Inferior parietal cortex (tissue), 1 donor: ENCODE data around the gene RB1.
"Not testable (repeated sequence)": the region's sequence is repeated elsewhere in the genome, so short reads cannot be mapped to it uniquely, and the experiment has no call there.

Source experiments
- DNase-seq: peaks from one replicate; pipeline ENCODE4 v3.0.0-alpha.2; 2016; ENCODE audit errors: extremely low spot score

RB1 gene

GRCh38 chr13:48349525-48349924 is 46.0 kb downstream of the RB1 start:
- DNase-seq = no peak

- DNase-seq = no peak
Observed at GRCh38 chr13:48353590-48353989, 50.0 kb downstream of the RB1 start.

- DNase-seq = not testable (repeated sequence)
Observed at GRCh38 chr13:48355524-48355923, 52.0 kb downstream of the RB1 start.

GRCh38 chr13:48356750-48357149 is 53.2 kb downstream of the RB1 start:
- DNase-seq = no peak

- no peak for DNase-seq
Observed at GRCh38 chr13:48369988-48370387, 66.4 kb downstream of the RB1 start.

- no peak for DNase-seq
Observed at GRCh38 chr13:48370815-48371214, 67.3 kb downstream of the RB1 start.

GRCh38 chr13:48377857-48378256 is 74.3 kb downstream of the RB1 start:
- no peak for DNase-seq

GRCh38 chr13:48380581-48380980 is 77.0 kb downstream of the RB1 start:
- no peak for DNase-seq

GRCh38 chr13:48383384-48383783 is 79.8 kb downstream of the RB1 start:
- no peak for DNase-seq

- no peak for DNase-seq
Observed at GRCh38 chr13:48386816-48387215, 83.3 kb downstream of the RB1 start.

GRCh38 chr13:48391257-48391656 is 87.7 kb downstream of the RB1 start:
- no peak for DNase-seq

GRCh38 chr13:48393030-48393697 is 89.6 kb downstream of the RB1 start:
- DNase-seq = no peak

GRCh38 chr13:48393698-48394085 is 90.1 kb downstream of the RB1 start:
- DNase-seq = no peak

GRCh38 chr13:48397744-48398143 is 94.2 kb downstream of the RB1 start:
- no peak for DNase-seq

GRCh38 chr13:48398450-48399095 is 95.0 kb downstream of the RB1 start:
- DNase-seq = no peak

- no peak for DNase-seq
Observed at GRCh38 chr13:48400090-48400694, 96.6 kb downstream of the RB1 start.

- no peak for DNase-seq
Observed at GRCh38 chr13:48400850-48401291, 97.3 kb downstream of the RB1 start.

GRCh38 chr13:48401480-48401879 is 97.9 kb downstream of the RB1 start:
- no peak for DNase-seq

- DNase-seq = no peak
Observed at GRCh38 chr13:48402325-48402932, 98.9 kb downstream of the RB1 start.

GRCh38 chr13:48403151-48403631 is 99.6 kb downstream of the RB1 start:
- no peak for DNase-seq

GRCh38 chr13:48403913-48404312 is 100.4 kb downstream of the RB1 start:
- no peak for DNase-seq

GRCh38 chr13:48404952-48405351 is 101.4 kb downstream of the RB1 start:
- DNase-seq = no peak

- DNase-seq = no peak
Observed at GRCh38 chr13:48405875-48406274, 102.3 kb downstream of the RB1 start.
